Measurements from ENCODE around the gene SV2C. TPM values are rescaled to one million over a fixed set of nuclear protein-coding genes. Genes with fewer than 3 reads are reported as not detected.

The SV2C gene
- total and polyA plus RNA-seq, 10 of the 15 experiments (the other 5 are each of a cell fraction or from before 2014, with no cell fraction given), result under 0.01 to 1.1 (median 0.63) TPM

DNA sequence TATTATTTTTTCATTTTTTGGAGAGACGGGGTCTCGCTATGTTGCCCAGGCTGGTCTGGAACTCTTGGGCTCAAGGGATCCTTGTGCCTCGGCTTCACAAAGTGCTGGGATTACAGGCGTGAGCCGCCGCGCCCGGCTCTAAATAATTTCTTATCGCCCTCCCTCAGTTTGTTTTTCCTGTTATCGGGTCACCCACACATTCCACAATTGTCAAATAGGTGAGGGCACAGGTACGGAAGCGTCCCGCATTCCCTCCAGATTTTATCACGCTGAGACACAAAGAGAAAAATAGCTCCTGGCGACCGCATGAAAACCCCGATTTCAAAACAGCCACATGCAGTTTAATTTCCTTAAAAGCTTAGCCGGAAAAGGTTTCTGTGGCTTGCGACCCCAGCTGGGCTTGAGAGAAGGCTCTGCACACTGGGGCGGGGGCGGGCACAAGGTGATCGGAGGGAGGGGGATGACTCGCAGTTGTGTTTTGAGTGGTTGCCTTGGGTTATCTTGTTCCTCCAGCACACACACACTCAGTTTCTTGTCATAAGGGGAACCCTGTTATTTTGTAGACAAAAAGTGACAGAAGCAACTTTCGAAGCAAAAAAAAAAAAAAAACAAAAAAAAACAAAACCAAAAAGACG, 319.2 kb downstream of the SV2C start (continued):
- no peak; a peak in 2 of 4 replicates for TF ChIP-seq EP300 (IDR thresholded peaks at IDR 0.05; ENCODE audit: borderline replicate concordance in 1 of 2, control insufficient read depth in 1 of 2, low read depth in 2 of 2, low read length in 2 of 2)
- TF ChIP-seq SP1 (IDR thresholded peaks at IDR 0.05; ENCODE audit: low read depth, low read length), result no peak
- no peak for TF ChIP-seq RAD51 (IDR thresholded peaks at IDR 0.05)
- peak; percentile 1; the same call in 1 of the 2 replicates for TF ChIP-seq MXI1 (IDR thresholded peaks at IDR 0.05; ENCODE audit: low read depth, low read length)
- TF ChIP-seq TCF12 (IDR thresholded peaks at IDR 0.05; ENCODE audit: low read depth, low read length), result peak; percentile 69; the same call in 1 of the 2 replicates
- no peak for TF ChIP-seq ESRRA (IDR thresholded peaks at IDR 0.05; ENCODE audit: low read length)
- TF ChIP-seq, protein P1, sequence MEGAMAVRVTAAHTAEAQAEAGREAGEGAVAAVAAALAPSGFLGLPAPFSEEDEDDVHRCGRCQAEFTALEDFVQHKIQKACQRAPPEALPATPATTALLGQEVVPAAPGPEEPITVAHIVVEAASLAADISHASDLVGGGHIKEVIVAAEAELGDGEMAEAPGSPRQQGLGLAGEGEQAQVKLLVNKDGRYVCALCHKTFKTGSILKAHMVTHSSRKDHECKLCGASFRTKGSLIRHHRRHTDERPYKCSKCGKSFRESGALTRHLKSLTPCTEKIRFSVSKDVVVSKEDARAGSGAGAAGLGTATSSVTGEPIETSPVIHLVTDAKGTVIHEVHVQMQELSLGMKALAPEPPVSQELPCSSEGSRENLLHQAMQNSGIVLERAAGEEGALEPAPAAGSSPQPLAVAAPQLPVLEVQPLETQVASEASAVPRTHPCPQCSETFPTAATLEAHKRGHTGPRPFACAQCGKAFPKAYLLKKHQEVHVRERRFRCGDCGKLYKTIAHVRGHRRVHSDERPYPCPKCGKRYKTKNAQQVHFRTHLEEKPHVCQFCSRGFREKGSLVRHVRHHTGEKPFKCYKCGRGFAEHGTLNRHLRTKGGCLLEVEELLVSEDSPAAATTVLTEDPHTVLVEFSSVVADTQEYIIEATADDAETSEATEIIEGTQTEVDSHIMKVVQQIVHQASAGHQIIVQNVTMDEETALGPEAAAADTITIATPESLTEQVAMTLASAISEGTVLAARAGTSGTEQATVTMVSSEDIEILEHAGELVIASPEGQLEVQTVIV (IDR thresholded peaks at IDR 0.05; ENCODE audit: borderline replicate concordance, partially characterized antibody), result no peak
- TF ChIP-seq, protein P2, sequence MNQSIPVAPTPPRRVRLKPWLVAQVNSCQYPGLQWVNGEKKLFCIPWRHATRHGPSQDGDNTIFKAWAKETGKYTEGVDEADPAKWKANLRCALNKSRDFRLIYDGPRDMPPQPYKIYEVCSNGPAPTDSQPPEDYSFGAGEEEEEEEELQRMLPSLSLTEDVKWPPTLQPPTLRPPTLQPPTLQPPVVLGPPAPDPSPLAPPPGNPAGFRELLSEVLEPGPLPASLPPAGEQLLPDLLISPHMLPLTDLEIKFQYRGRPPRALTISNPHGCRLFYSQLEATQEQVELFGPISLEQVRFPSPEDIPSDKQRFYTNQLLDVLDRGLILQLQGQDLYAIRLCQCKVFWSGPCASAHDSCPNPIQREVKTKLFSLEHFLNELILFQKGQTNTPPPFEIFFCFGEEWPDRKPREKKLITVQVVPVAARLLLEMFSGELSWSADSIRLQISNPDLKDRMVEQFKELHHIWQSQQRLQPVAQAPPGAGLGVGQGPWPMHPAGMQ (IDR thresholded peaks at IDR 0.05; ENCODE audit: borderline replicate concordance), result no peak
- TF ChIP-seq SMAD5 (IDR thresholded peaks at IDR 0.05; ENCODE audit: low read depth), result no peak
- no peak for TF ChIP-seq TARDBP (IDR thresholded peaks at IDR 0.05; ENCODE audit: borderline replicate concordance)
- TF ChIP-seq, protein P3, sequence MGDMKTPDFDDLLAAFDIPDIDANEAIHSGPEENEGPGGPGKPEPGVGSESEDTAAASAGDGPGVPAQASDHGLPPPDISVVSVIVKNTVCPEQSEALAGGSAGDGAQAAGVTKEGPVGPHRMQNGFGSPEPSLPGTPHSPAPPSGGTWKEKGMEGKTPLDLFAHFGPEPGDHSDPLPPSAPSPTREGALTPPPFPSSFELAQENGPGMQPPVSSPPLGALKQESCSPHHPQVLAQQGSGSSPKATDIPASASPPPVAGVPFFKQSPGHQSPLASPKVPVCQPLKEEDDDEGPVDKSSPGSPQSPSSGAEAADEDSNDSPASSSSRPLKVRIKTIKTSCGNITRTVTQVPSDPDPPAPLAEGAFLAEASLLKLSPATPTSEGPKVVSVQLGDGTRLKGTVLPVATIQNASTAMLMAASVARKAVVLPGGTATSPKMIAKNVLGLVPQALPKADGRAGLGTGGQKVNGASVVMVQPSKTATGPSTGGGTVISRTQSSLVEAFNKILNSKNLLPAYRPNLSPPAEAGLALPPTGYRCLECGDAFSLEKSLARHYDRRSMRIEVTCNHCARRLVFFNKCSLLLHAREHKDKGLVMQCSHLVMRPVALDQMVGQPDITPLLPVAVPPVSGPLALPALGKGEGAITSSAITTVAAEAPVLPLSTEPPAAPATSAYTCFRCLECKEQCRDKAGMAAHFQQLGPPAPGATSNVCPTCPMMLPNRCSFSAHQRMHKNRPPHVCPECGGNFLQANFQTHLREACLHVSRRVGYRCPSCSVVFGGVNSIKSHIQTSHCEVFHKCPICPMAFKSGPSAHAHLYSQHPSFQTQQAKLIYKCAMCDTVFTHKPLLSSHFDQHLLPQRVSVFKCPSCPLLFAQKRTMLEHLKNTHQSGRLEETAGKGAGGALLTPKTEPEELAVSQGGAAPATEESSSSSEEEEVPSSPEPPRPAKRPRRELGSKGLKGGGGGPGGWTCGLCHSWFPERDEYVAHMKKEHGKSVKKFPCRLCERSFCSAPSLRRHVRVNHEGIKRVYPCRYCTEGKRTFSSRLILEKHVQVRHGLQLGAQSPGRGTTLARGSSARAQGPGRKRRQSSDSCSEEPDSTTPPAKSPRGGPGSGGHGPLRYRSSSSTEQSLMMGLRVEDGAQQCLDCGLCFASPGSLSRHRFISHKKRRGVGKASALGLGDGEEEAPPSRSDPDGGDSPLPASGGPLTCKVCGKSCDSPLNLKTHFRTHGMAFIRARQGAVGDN (IDR thresholded peaks at IDR 0.05), result no peak
- no peak for TF ChIP-seq SPI1 (IDR thresholded peaks at IDR 0.05; ENCODE audit: borderline replicate concordance, insufficient read depth, low read depth, low read length)
- no peak for TF ChIP-seq BMI1 (IDR thresholded peaks at IDR 0.05; ENCODE audit: borderline replicate concordance)
- TF ChIP-seq ASH2L (IDR thresholded peaks at IDR 0.05; ENCODE audit: borderline replicate concordance, low read depth), result no peak
- no peak for TF ChIP-seq ETV6 (conservative IDR thresholded peaks at IDR 0.05 in 1 of 2, IDR thresholded peaks at IDR 0.05 in 1 of 2; ENCODE audit: borderline replicate concordance in 1 of 2, low read depth in 1 of 2)
- TF ChIP-seq CBFB (IDR thresholded peaks at IDR 0.05; ENCODE audit: low read depth), result peak; percentile 38
- peak; percentile 40; the same call in 1 of the 2 replicates for TF ChIP-seq TCF3 (IDR thresholded peaks at IDR 0.05; ENCODE audit: borderline replicate concordance, insufficient read depth, low read depth, low read length)
- TF ChIP-seq BRCA1 (IDR thresholded peaks at IDR 0.05; ENCODE audit: low read depth, low read length), result no peak
- no peak for TF ChIP-seq NFYA (IDR thresholded peaks at IDR 0.05; ENCODE audit: borderline replicate concordance, low read depth, low read length)
- no peak for TF ChIP-seq SUZ12 (IDR thresholded peaks at IDR 0.05; ENCODE audit: unreplicated experiment)
- TF ChIP-seq YBX1 (IDR thresholded peaks at IDR 0.05), result no peak
- TF ChIP-seq NFIC (IDR thresholded peaks at IDR 0.05; ENCODE audit: low read depth, low read length), result peak; percentile 78
- no peak for TF ChIP-seq JUND (IDR thresholded peaks at IDR 0.05; ENCODE audit: low read depth, low read length)
- peak; percentile 64; the same call in 1 of the 2 replicates for TF ChIP-seq JUNB (IDR thresholded peaks at IDR 0.05)
